Glutamatergic neuron (in vitro differentiated cells): ENCODE results near the gene NTF3. TPM values are rescaled to one million over a fixed set of nuclear protein-coding genes. Genes with fewer than 3 reads are reported as not detected.

ENCODE experiments used
- DNase-seq: peaks from one replicate; pipeline ENCODE4 v3.0.0; 2022
- H3K27ac Mint-ChIP-seq: one replicate; pipeline ENCODE4 v1.8.0; 2020; ENCODE audit warnings: mild to moderate bottlenecking, mixed read lengths, inconsistent platforms; ENCODE audit not compliant: unreplicated experiment
- H3K27me3 Mint-ChIP-seq: one replicate; pipeline ENCODE4 v1.8.0; 2020; ENCODE audit warnings: mild to moderate bottlenecking, moderate library complexity, mixed read lengths, inconsistent platforms; ENCODE audit not compliant: unreplicated experiment
- H3K36me3 Mint-ChIP-seq: one replicate; pipeline ENCODE4 v1.8.0; 2020; ENCODE audit warnings: mild to moderate bottlenecking, mixed read lengths, inconsistent platforms; ENCODE audit not compliant: unreplicated experiment
- H3K4me1 Mint-ChIP-seq: one replicate; pipeline ENCODE4 v1.8.0; 2020; ENCODE audit warnings: mild to moderate bottlenecking, low read depth, mixed read lengths, inconsistent platforms; ENCODE audit not compliant: unreplicated experiment
- H3K4me3 Mint-ChIP-seq: one replicate; pipeline ENCODE4 v1.8.0; 2020; ENCODE audit warnings: mild to moderate bottlenecking, mixed read lengths, inconsistent platforms; ENCODE audit not compliant: unreplicated experiment
- H3K9me3 Mint-ChIP-seq: one replicate; pipeline ENCODE4 v1.8.0; 2020; ENCODE audit warnings: mild to moderate bottlenecking, moderate library complexity, mixed read lengths, inconsistent platforms; ENCODE audit not compliant: unreplicated experiment
- total RNA-seq: library from RNA; stranded (reverse); fragmentation: NEBNext Ultra II Directional; extraction: Animal tissue kit (Norgen Biotek cat#: 25700); gene quantifications from one replicate; pipeline ENCODE4 v1.2.1, GENCODE V29; 2021; ENCODE audit not compliant: unreplicated experiment
- TF ChIP-seq, protein P1 (sequence below): fragments of 200-600 bp; sonication (generic); IDR thresholded peaks from one replicate; pipeline ENCODE4 v1.5.0; 2021; ENCODE audit not compliant: partially characterized antibody, unreplicated experiment

The NTF3 gene
- total RNA-seq, 1 donor from 2014 or later = 5.0 TPM

GRCh38 chr12:5507944-5508343 is 76.0 kb downstream of the NTF3 start:
- no peaks in the 10 kb centered on the region for H3K36me3 Mint-ChIP-seq
- TF ChIP-seq, protein P1, sequence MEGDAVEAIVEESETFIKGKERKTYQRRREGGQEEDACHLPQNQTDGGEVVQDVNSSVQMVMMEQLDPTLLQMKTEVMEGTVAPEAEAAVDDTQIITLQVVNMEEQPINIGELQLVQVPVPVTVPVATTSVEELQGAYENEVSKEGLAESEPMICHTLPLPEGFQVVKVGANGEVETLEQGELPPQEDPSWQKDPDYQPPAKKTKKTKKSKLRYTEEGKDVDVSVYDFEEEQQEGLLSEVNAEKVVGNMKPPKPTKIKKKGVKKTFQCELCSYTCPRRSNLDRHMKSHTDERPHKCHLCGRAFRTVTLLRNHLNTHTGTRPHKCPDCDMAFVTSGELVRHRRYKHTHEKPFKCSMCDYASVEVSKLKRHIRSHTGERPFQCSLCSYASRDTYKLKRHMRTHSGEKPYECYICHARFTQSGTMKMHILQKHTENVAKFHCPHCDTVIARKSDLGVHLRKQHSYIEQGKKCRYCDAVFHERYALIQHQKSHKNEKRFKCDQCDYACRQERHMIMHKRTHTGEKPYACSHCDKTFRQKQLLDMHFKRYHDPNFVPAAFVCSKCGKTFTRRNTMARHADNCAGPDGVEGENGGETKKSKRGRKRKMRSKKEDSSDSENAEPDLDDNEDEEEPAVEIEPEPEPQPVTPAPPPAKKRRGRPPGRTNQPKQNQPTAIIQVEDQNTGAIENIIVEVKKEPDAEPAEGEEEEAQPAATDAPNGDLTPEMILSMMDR = no peak
- DNase-seq = no peak
- H3K27ac Mint-ChIP-seq = no peak overlapping the region
- H3K9me3 Mint-ChIP-seq = peaks cover 4% of the 10 kb centered on the region
- peaks cover 7% of the 10 kb centered on the region for H3K4me1 Mint-ChIP-seq
- peaks cover 1% of the 10 kb centered on the region for H3K27me3 Mint-ChIP-seq
- H3K4me3 Mint-ChIP-seq = no peak overlapping the region

DNA sequence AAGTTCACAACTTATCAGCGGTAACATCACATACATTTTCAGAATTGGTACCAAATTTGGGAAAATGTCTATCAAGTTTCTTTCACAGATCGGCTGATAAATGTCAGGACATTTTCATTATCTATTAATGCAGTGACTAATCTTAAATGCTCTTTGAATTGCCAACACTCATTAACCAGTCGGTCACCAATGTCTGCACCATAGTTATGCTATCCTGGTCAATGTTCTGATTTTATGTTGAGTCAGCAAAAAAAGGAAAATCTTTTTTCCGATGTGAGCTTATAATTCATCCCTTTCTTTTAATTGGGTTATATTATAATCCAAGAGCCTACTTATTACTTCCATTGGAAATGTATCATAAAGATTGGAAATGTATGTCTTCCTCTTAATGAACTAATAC is 77.2 kb downstream of the NTF3 start:
- TF ChIP-seq, protein P1 = no peak
- DNase-seq = no peak
- H3K27me3 Mint-ChIP-seq = peaks cover 1% of the 10 kb centered on the region
- H3K27ac Mint-ChIP-seq = no peak overlapping the region
- H3K4me3 Mint-ChIP-seq = no peak overlapping the region
- H3K4me1 Mint-ChIP-seq = peaks cover 3% of the 10 kb centered on the region
- no peaks in the 10 kb centered on the region for H3K36me3 Mint-ChIP-seq
- H3K9me3 Mint-ChIP-seq = peaks cover 4% of the 10 kb centered on the region

DNA sequence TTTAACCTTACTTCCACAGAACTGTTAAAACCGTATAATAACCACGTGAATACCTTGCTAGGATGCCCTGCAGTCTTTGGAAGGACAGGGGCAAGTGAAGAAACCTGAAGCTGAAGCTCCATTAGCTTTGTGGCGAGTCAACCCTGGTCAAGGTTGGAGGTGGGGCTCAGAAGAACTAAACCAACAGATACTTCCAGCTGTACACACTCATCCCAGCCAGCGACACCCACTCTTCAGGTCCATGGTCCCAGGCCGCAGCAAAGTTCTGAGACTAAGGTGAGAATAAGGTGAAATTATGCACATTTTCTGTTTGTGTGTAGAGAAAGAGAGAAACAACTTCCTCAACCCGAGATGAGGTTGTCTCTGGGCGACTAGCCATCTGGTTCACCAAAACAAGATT is 77.6 kb downstream of the NTF3 start:
- Mint-ChIP-seq H3K4me1 (peaks cover 3% of the 10 kb centered on the region), H3K27me3 (peaks cover 1% of the 10 kb centered on the region), H3K4me3 (no peak overlapping the region), H3K27ac (no peak overlapping the region), H3K36me3 (no peaks in the 10 kb centered on the region), H3K9me3 (peaks cover 4% of the 10 kb centered on the region)
- no peak for DNase-seq
- TF ChIP-seq, protein P1 = no peak

DNA sequence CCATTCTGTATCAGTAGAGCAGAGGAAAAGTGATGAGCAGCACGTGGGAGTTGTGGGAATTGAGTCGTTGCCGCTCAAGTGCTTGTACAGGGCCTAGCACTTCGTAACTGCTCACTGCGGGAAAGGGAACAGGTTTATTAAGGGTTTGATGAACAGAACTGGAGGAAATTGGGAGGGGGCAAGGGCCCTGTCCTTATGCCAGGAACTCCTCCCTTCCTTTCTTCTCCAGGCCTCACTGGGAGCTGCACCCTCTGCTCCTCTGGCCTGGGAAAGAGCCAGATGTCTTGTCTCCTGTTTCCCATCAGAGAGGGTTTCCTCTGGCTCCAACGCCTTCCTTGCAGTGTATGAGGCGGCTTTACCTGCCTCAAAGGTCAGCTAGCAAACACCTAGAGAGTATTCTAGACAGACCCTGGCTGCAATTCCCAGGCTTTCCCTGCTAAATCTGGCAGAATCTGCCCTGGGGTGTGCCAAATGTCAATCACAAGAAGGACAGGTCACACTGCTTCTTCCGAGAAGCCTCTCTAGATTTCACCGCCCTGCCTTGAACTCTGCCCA is 78.4 kb downstream of the NTF3 start:
- Mint-ChIP-seq H3K9me3 (peaks cover 4% of the 10 kb centered on the region), H3K4me1 (peaks cover 3% of the 10 kb centered on the region), H3K27me3 (peaks cover 1% of the 10 kb centered on the region), H3K27ac (no peak overlapping the region), H3K4me3 (no peak overlapping the region), H3K36me3 (no peaks in the 10 kb centered on the region)
- TF ChIP-seq, protein P1 = no peak
- DNase-seq = no peak

DNA sequence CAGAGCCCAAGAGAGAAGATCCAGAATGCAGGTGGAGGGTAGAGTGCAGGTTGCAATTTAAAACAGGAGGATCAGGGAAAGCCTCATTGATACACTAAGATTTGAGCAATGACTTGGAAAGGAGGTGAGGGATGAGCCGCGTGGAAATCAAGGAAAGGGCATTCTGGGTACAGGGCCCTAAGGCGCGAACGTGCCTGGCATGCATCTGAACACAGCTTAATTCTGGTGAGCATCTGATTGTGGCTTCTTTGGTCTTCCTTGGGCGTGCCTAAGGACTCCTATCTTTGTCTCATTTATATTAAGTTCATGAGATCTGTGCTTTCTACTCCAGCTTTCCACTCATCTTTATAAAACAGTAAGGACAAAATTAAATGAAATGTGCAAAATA is 79.3 kb downstream of the NTF3 start:
- peaks cover 3% of the 10 kb centered on the region for H3K4me1 Mint-ChIP-seq
- H3K27ac Mint-ChIP-seq = no peak overlapping the region
- peaks cover 1% of the 10 kb centered on the region for H3K9me3 Mint-ChIP-seq
- TF ChIP-seq, protein P1 = no peak
- peaks cover 1% of the 10 kb centered on the region for H3K27me3 Mint-ChIP-seq
- DNase-seq = no peak
- no peaks in the 10 kb centered on the region for H3K36me3 Mint-ChIP-seq
- H3K4me3 Mint-ChIP-seq = no peak overlapping the region
